GM21786 (cell line): ENCODE results near the gene INSRR.

ENCODE experiments used
- ATAC-seq: cut with Tn5 transposase; IDR thresholded peaks from one replicate; pipeline ENCODE4 v1.9.1; 2021; ENCODE audit not compliant: unreplicated experiment

INSRR gene

GRCh38 chr1:156894711-156895454 is 36.0 kb upstream of the INSRR start:
- ATAC-seq, result no peak

GRCh38 chr1:156894001-156894400 is 35.1 kb upstream of the INSRR start:
- ATAC-seq, result no peak

- ATAC-seq, result no peak
These were observed 34.4 kb upstream of the INSRR start, which contains the start of gene PEAR1 for GRCh38 chr1:156893048-156893953. Gene PEAR1 (plus strand): TSS chr1:156893718. CDS start chr1:156903927, 10,209 bp downstream.

GRCh38 chr1:156892190-156893047 is 33.5 kb upstream of the INSRR start:
- ATAC-seq, result peak; percentile 75

GRCh38 chr1:156889802-156890580 is 31.1 kb upstream of the INSRR start:
- no peak for ATAC-seq

GRCh38 chr1:156887734-156888133 is 28.8 kb upstream of the INSRR start:
- ATAC-seq, result no peak

- ATAC-seq, result no peak
These were observed 28.4 kb upstream of the INSRR start for GRCh38 chr1:156887317-156887716.

GRCh38 chr1:156886583-156887281 is 27.8 kb upstream of the INSRR start:
- no peak for ATAC-seq

GRCh38 chr1:156885880-156886355 is 27.0 kb upstream of the INSRR start:
- no peak for ATAC-seq

- no peak for ATAC-seq
These were observed 26.4 kb upstream of the INSRR start for GRCh38 chr1:156885314-156885713.

GRCh38 chr1:156884560-156885184 is 25.8 kb upstream of the INSRR start:
- no peak for ATAC-seq

- ATAC-seq, result no peak
These were observed 25.0 kb upstream of the INSRR start for GRCh38 chr1:156883919-156884318.

GRCh38 chr1:156882543-156882942 is 23.6 kb upstream of the INSRR start:
- ATAC-seq, result no peak

GRCh38 chr1:156881663-156882062 is 22.7 kb upstream of the INSRR start:
- no peak for ATAC-seq

- ATAC-seq, result no peak
These were observed 22.2 kb upstream of the INSRR start for GRCh38 chr1:156881101-156881500.

GRCh38 chr1:156880473-156880872 is 21.6 kb upstream of the INSRR start:
- no peak for ATAC-seq

GRCh38 chr1:156879876-156880275 is 21.0 kb upstream of the INSRR start:
- no peak for ATAC-seq

GRCh38 chr1:156877433-156878170 is 18.7 kb upstream of the INSRR start:
- no peak for ATAC-seq
